ENCODE data around the gene RNF13.
"Not testable (repeated sequence)": the region's sequence is repeated elsewhere in the genome, so short reads cannot be mapped to it uniquely, and the experiment has no call there.

Gene RNF13

GRCh38 chr3:149829631-149830030 is 16.6 kb downstream of the RNF13 start:
- H3K27ac ChIP-seq (ENCODE audit: low read depth, low read length); H2AK5ac ChIP-seq (ENCODE audit: low read length); H3K14ac ChIP-seq (ENCODE audit: low read length); H3K36me3 ChIP-seq (ENCODE audit: control insufficient read depth in 1 of 2, insufficient read depth in 2 of 2, low read length in 2 of 2); H3K23ac ChIP-seq (ENCODE audit: low read length); H3K79me1 ChIP-seq (ENCODE audit: low read length); H3K9me3 ChIP-seq (ENCODE audit: insufficient read depth, low read depth, low read length); H3K79me2 ChIP-seq (ENCODE audit: control insufficient read depth, insufficient read depth, low read length, poor library complexity); H3K9ac ChIP-seq (ENCODE audit: low read length); H3K4me3 ChIP-seq (ENCODE audit: low read depth, low read length); H3K27me3 ChIP-seq (ENCODE audit: insufficient read depth, low read length); H2AFZ ChIP-seq (ENCODE audit: insufficient read depth, low read length, poor library complexity); H2BK12ac ChIP-seq (ENCODE audit: low read length); H3K4ac ChIP-seq (ENCODE audit: low read depth, low read length); H3K18ac ChIP-seq (ENCODE audit: low read length); H3K4me1 ChIP-seq (ENCODE audit: control insufficient read depth in 1 of 2, insufficient read depth in 2 of 2, low read length in 2 of 2); H3K4me2 ChIP-seq (ENCODE audit: low read length); DNase-seq; H4K8ac ChIP-seq (ENCODE audit: low read depth, low read length); H2BK120ac ChIP-seq (ENCODE audit: insufficient read depth, low read length, poor library complexity); H2BK5ac ChIP-seq (ENCODE audit: low read depth, low read length, poor library complexity); H4K12ac ChIP-seq (ENCODE audit: low read depth, low read length); H4K91ac ChIP-seq (ENCODE audit: low read depth, low read length): not testable (repeated sequence)
- WGBS (ENCODE audit: extremely low coverage, insufficient coverage, insufficient read length), result no CpG with 5 or more reads among the region's 4 CpGs

- Histone ChIP-seq H3K27ac (ENCODE audit: low read depth, low read length) (no peak overlapping the region), H3K36me3 (ENCODE audit: control insufficient read depth in 1 of 2, insufficient read depth in 2 of 2, low read length in 2 of 2) (peaks cover 0 to 2% of the 10 kb centered on the region in 2 experiments), H3K23ac (ENCODE audit: low read length) (no peak overlapping the region), H2BK120ac (ENCODE audit: insufficient read depth, low read length, poor library complexity) (no peak overlapping the region), H3K18ac (ENCODE audit: low read length) (no peak overlapping the region), H2BK12ac (ENCODE audit: low read length) (no peak overlapping the region), H2AFZ (ENCODE audit: insufficient read depth, low read length, poor library complexity) (no peak overlapping the region), H3K4me3 (ENCODE audit: low read depth, low read length) (no peak overlapping the region), H3K4me2 (ENCODE audit: low read length) (no peak overlapping the region), H3K4ac (ENCODE audit: low read depth, low read length) (no peak overlapping the region), H3K9ac (ENCODE audit: low read length) (no peak overlapping the region), H3K27me3 (ENCODE audit: insufficient read depth, low read length) (no peaks in the 10 kb centered on the region), H3K79me1 (ENCODE audit: low read length) (no peaks in the 10 kb centered on the region), H4K91ac (ENCODE audit: low read depth, low read length) (no peak overlapping the region), H3K4me1 (ENCODE audit: control insufficient read depth in 1 of 2, insufficient read depth in 2 of 2, low read length in 2 of 2) (no peaks in the 10 kb centered on the region), H2BK5ac (ENCODE audit: low read depth, low read length, poor library complexity) (no peak overlapping the region), H3K79me2 (ENCODE audit: control insufficient read depth, insufficient read depth, low read length, poor library complexity) (no peaks in the 10 kb centered on the region), H3K9me3 (ENCODE audit: insufficient read depth, low read depth, low read length) (peaks cover 6% of the 10 kb centered on the region), H3K14ac (ENCODE audit: low read length) (no peak overlapping the region), H2AK5ac (ENCODE audit: low read length) (no peak overlapping the region), H4K12ac (ENCODE audit: low read depth, low read length) (no peak overlapping the region), H4K8ac (ENCODE audit: low read depth, low read length) (no peak overlapping the region)
- no CpG with 5 or more reads among the region's 2 CpGs for WGBS (ENCODE audit: extremely low coverage, insufficient coverage, insufficient read length)
- no peak for DNase-seq
Measured at GRCh38 chr3:149830902-149831301, 17.9 kb downstream of the RNF13 start.

GRCh38 chr3:149831321-149831720 is 18.3 kb downstream of the RNF13 start:
- H4K12ac ChIP-seq (ENCODE audit: low read depth, low read length), result no peak overlapping the region
- H3K4me2 ChIP-seq (ENCODE audit: low read length), result no peak overlapping the region
- H3K4ac ChIP-seq (ENCODE audit: low read depth, low read length), result no peak overlapping the region
- H3K4me1 ChIP-seq (ENCODE audit: control insufficient read depth in 1 of 2, insufficient read depth in 2 of 2, low read length in 2 of 2), result no peaks in the 10 kb centered on the region
- no peak overlapping the region for H2AFZ ChIP-seq (ENCODE audit: insufficient read depth, low read length, poor library complexity)
- no peaks in the 10 kb centered on the region for H3K79me2 ChIP-seq (ENCODE audit: control insufficient read depth, insufficient read depth, low read length, poor library complexity)
- H3K4me3 ChIP-seq (ENCODE audit: low read depth, low read length), result no peak overlapping the region
- H3K9me3 ChIP-seq (ENCODE audit: insufficient read depth, low read depth, low read length), result peaks cover 6% of the 10 kb centered on the region
- H3K9ac ChIP-seq (ENCODE audit: low read length), result no peak overlapping the region
- H4K8ac ChIP-seq (ENCODE audit: low read depth, low read length), result no peak overlapping the region
- H3K79me1 ChIP-seq (ENCODE audit: low read length), result no peaks in the 10 kb centered on the region
- no peak overlapping the region for H2BK12ac ChIP-seq (ENCODE audit: low read length)
- no peak overlapping the region for H2AK5ac ChIP-seq (ENCODE audit: low read length)
- no peak overlapping the region for H4K91ac ChIP-seq (ENCODE audit: low read depth, low read length)
- H3K23ac ChIP-seq (ENCODE audit: low read length), result no peak overlapping the region
- WGBS (ENCODE audit: extremely low coverage, insufficient coverage, insufficient read length), result no CpG with 5 or more reads among the region's 4 CpGs
- H3K36me3 ChIP-seq (ENCODE audit: control insufficient read depth in 1 of 2, insufficient read depth in 2 of 2, low read length in 2 of 2), result peaks cover 0 to 2% of the 10 kb centered on the region in 2 experiments
- H3K27ac ChIP-seq (ENCODE audit: low read depth, low read length), result no peak overlapping the region
- no peak overlapping the region for H3K14ac ChIP-seq (ENCODE audit: low read length)
- H2BK5ac ChIP-seq (ENCODE audit: low read depth, low read length, poor library complexity), result no peak overlapping the region
- no peaks in the 10 kb centered on the region for H3K27me3 ChIP-seq (ENCODE audit: insufficient read depth, low read length)
- DNase-seq, result no peak
- H3K18ac ChIP-seq (ENCODE audit: low read length), result no peak overlapping the region
- no peak overlapping the region for H2BK120ac ChIP-seq (ENCODE audit: insufficient read depth, low read length, poor library complexity)

- H2BK120ac ChIP-seq (ENCODE audit: insufficient read depth, low read length, poor library complexity), result no peak overlapping the region
- no peak overlapping the region for H3K9ac ChIP-seq (ENCODE audit: low read length)
- no peak overlapping the region for H3K23ac ChIP-seq (ENCODE audit: low read length)
- no peaks in the 10 kb centered on the region for H3K27me3 ChIP-seq (ENCODE audit: insufficient read depth, low read length)
- no CpG with 5 or more reads among the region's 1 CpG for WGBS (ENCODE audit: extremely low coverage, insufficient coverage, insufficient read length)
- H3K27ac ChIP-seq (ENCODE audit: low read depth, low read length), result no peak overlapping the region
- H3K36me3 ChIP-seq (ENCODE audit: control insufficient read depth in 1 of 2, insufficient read depth in 2 of 2, low read length in 2 of 2), result no peaks in the 10 kb centered on the region
- no peak overlapping the region for H4K8ac ChIP-seq (ENCODE audit: low read depth, low read length)
- H3K4me2 ChIP-seq (ENCODE audit: low read length), result no peak overlapping the region
- H2AK5ac ChIP-seq (ENCODE audit: low read length), result no peak overlapping the region
- no peak overlapping the region for H3K4me3 ChIP-seq (ENCODE audit: low read depth, low read length)
- no peak overlapping the region for H4K12ac ChIP-seq (ENCODE audit: low read depth, low read length)
- H3K79me2 ChIP-seq (ENCODE audit: control insufficient read depth, insufficient read depth, low read length, poor library complexity), result no peaks in the 10 kb centered on the region
- no peak overlapping the region for H2AFZ ChIP-seq (ENCODE audit: insufficient read depth, low read length, poor library complexity)
- no peak overlapping the region for H4K91ac ChIP-seq (ENCODE audit: low read depth, low read length)
- no peak overlapping the region for H2BK12ac ChIP-seq (ENCODE audit: low read length)
- H3K18ac ChIP-seq (ENCODE audit: low read length), result no peak overlapping the region
- no peak overlapping the region for H3K14ac ChIP-seq (ENCODE audit: low read length)
- no peak overlapping the region for H2BK5ac ChIP-seq (ENCODE audit: low read depth, low read length, poor library complexity)
- peaks cover 6% of the 10 kb centered on the region for H3K9me3 ChIP-seq (ENCODE audit: insufficient read depth, low read depth, low read length)
- H3K4me1 ChIP-seq (ENCODE audit: control insufficient read depth in 1 of 2, insufficient read depth in 2 of 2, low read length in 2 of 2), result no peaks in the 10 kb centered on the region
- DNase-seq, result no peak
- no peak overlapping the region for H3K4ac ChIP-seq (ENCODE audit: low read depth, low read length)
- no peaks in the 10 kb centered on the region for H3K79me1 ChIP-seq (ENCODE audit: low read length)
Measured at GRCh38 chr3:149832086-149832485, 19.1 kb downstream of the RNF13 start.

Data from trophoblast cell (in vitro differentiated cells and primary cell).